IPS-15b (cell line): Measurements from ENCODE around the gene PARD3B.

ENCODE experiments used
- H3K27me3 ChIP-seq: one replicate; pipeline ENCODE4 v1.6.1; 2013; ENCODE audit warnings: low read length; ENCODE audit not compliant: control insufficient read depth, insufficient read depth
- H3K36me3 ChIP-seq: one replicate; pipeline ENCODE4 v1.6.1; 2013; ENCODE audit warnings: low read length; ENCODE audit not compliant: control insufficient read depth, insufficient read depth
- H3K4me1 ChIP-seq: one replicate; pipeline ENCODE4 v1.6.1; 2013; ENCODE audit warnings: mild to moderate bottlenecking, low read length; ENCODE audit not compliant: control insufficient read depth, insufficient read depth
- H3K4me3 ChIP-seq: one replicate; pipeline ENCODE4 v1.5.1; 2013; ENCODE audit warnings: low read depth, low read length
- H3K9ac ChIP-seq: one replicate; pipeline ENCODE4 v1.6.1; 2013; ENCODE audit warnings: low read depth, mild to moderate bottlenecking, low read length
- H3K9me3 ChIP-seq: one replicate; pipeline ENCODE4 v1.6.1; 2013; ENCODE audit warnings: mild to moderate bottlenecking, low read length; ENCODE audit not compliant: control insufficient read depth, insufficient read depth

The PARD3B gene

DNA sequence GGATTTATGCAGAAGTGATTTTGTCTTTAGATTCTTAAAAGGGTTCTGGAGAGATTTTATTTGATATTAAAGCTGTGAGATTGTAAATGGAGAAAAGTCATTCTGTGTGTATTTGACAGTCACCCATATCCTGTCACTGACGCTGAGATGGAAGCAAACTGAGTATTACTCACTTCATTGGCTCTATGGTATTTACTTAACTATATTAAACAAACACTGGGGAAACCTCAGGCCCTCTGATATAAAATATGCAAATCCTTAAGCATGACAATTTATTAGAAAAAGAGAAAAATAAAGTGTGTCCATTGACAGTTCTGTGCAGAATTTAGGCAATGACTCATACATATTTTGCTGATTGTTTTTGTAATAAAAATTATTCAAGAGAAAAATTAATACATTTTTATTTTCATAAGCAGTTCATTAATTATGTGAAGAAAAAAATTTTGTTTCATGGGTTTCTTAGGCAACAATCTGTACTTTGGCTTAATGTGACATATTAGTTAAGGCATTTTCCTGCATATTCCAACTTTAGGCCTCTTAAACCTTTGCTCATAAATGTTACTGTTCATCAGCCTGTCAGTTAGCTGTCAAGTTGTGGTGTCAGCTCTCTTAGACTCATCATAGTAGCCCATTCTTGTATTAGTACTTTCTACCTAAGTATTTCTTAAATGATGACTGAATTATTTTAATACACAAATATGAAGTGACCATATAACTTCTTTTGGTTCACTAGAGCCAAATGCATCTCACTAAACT, 99.9 kb downstream of the PARD3B start:
- Histone ChIP-seq H3K27me3 (no peaks in the 10 kb centered on the region), H3K4me1 (no peaks in the 10 kb centered on the region), H3K9me3 (no peaks in the 10 kb centered on the region), H3K4me3 (no peak overlapping the region), H3K9ac (no peak overlapping the region), H3K36me3 (no peaks in the 10 kb centered on the region)

DNA sequence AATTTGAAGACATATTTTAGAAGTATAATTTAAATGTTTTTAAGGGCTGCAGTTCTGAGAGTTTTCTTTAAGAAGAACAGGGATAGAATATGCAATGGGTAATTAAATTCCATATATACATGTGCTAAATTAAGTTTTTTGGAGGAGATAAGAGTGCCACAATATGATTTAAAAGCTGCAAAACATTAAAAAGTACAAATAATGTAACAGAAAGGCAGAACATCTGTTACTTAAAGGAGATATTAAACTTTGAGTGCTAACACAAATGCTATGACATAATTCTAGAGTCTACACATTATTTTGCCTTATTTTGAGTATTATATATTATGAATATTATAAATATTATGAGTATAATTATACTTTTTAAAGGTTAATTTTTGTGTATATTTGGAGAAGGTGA, 102.4 kb downstream of the PARD3B start:
- Histone ChIP-seq H3K36me3 (no peaks in the 10 kb centered on the region), H3K9me3 (no peaks in the 10 kb centered on the region), H3K27me3 (no peaks in the 10 kb centered on the region), H3K4me3 (no peak overlapping the region), H3K4me1 (no peaks in the 10 kb centered on the region), H3K9ac (no peak overlapping the region)

DNA sequence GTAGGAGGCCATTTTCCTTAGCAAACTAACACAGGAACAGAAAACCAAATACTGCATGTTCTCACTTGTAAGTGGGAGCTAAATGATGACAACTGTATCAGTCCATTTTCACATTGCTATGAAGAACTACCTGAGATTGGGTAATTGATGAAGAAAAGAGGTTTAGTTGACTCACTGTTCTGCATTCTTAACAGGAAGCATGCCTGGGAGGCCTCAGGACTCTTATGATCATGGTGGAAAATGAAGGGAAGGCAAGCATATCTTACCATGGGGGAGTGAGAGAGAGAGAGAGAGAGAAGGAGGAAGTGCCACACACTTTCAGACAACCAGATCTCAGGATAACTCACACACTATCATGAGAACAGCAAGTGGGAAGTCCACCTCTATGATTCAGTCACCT, 105.3 kb downstream of the PARD3B start:
- no peaks in the 10 kb centered on the region for H3K9me3 ChIP-seq
- no peak overlapping the region for H3K4me3 ChIP-seq
- H3K4me1 ChIP-seq, result no peaks in the 10 kb centered on the region
- no peaks in the 10 kb centered on the region for H3K27me3 ChIP-seq
- H3K36me3 ChIP-seq, result no peaks in the 10 kb centered on the region
- no peak overlapping the region for H3K9ac ChIP-seq

DNA sequence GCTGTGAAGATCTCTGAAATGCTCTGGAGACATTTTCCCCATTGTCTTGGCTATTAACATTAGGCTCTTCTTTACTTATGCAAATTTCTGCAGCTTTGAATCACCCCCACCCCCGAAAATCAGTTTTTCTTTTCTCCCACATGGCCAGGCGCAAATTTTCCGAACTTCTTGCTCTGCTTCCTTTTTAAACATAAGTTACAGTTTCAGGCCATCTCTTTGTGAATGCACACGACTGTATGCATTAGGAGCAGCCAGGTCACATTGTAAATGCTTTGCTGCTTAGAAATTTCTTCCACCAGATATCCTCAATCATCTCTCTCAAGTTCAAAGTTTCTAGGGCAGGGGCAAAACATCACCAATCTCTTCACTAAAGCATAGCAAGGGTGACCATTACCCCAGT, 106.8 kb downstream of the PARD3B start:
- Histone ChIP-seq H3K9ac (no peak overlapping the region), H3K4me1 (no peaks in the 10 kb centered on the region), H3K27me3 (no peaks in the 10 kb centered on the region), H3K4me3 (no peak overlapping the region), H3K9me3 (no peaks in the 10 kb centered on the region), H3K36me3 (no peaks in the 10 kb centered on the region)

DNA sequence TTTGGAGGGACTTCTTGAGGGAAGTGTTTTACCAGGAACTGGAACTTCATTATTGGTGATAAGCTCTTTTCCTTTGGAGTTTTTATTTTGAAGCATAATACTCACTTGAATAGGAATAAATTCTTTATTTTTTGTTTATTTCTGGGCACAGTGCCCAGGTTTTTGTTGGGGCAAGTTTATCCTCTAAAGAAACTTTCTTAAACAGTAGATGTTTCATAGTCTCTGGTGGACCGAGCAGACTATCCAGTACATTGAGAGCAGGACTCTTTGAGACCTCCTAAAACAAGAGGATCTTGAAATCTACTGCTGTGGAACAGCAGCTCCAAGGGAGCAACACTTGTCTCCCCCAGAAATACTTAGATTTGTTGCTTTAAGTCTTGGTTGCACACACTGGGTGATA, 109.4 kb downstream of the PARD3B start:
- Histone ChIP-seq H3K4me1 (no peaks in the 10 kb centered on the region), H3K9ac (no peak overlapping the region), H3K36me3 (no peaks in the 10 kb centered on the region), H3K9me3 (no peaks in the 10 kb centered on the region), H3K4me3 (no peak overlapping the region), H3K27me3 (no peaks in the 10 kb centered on the region)

DNA sequence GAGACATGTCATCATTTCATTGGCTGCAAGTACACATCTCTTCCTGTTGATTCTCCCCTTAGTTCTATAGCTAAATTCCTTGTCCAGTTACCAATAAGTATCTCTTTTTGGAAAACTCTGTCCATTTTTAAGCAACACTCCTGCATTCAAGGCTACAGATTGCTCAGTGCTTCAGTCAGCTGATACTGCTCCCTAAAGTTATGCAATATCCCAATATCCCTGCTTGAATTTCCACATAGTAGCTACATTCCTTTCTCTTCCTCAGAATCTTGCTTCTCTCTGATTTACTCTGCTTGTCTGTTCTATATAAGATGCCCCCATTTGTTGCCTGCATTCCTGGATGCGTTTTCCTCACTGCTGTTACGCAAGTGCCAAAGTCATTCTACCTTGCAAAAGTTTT, 109.8 kb downstream of the PARD3B start:
- no peak overlapping the region for H3K4me3 ChIP-seq
- no peaks in the 10 kb centered on the region for H3K27me3 ChIP-seq
- H3K9ac ChIP-seq, result no peak overlapping the region
- H3K4me1 ChIP-seq, result no peaks in the 10 kb centered on the region
- H3K36me3 ChIP-seq, result no peaks in the 10 kb centered on the region
- H3K9me3 ChIP-seq, result no peaks in the 10 kb centered on the region

DNA sequence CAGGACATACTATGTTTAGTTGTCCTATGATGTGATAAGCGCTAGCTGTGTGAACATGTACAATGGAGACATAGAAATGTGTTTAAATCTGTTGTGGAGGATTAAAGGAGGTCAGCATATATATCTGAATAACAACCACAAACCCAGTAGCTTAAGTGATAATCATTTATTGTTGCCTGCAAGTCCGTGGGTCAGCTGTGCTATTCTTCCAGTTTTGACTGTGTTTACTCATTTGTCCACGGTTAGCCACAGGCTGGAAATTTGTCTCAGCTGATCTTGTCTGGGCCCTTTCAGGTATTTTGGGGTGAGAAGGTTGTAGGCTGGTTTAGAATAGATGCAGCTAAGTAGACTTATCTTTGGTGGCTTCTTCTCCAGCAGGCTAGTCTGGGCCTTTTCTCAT, 110.4 kb downstream of the PARD3B start:
- Histone ChIP-seq H3K4me3 (no peak overlapping the region), H3K9me3 (no peaks in the 10 kb centered on the region), H3K4me1 (no peaks in the 10 kb centered on the region), H3K27me3 (no peaks in the 10 kb centered on the region), H3K9ac (no peak overlapping the region), H3K36me3 (no peaks in the 10 kb centered on the region)

DNA sequence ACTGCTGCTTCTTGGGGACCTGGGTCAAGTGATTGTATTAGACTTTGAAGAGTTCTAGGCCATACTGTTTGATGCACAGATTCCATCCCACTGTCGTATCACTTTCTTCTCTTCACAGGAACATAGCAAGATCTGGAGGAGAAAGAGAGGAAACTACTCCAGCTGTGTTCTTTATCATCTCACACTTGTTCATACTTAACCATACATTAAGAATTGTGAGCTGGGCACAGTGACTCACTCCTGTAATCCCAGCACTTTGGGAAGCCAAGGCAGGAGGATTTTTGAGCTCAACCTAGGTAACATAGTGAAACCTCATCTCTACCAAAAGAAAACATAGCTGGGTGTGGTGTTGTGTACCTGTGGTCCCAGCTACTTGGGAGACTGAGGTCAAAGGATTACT, 111.7 kb downstream of the PARD3B start:
- H3K27me3 ChIP-seq, result no peaks in the 10 kb centered on the region
- no peak overlapping the region for H3K9ac ChIP-seq
- no peaks in the 10 kb centered on the region for H3K4me1 ChIP-seq
- H3K9me3 ChIP-seq, result no peaks in the 10 kb centered on the region
- H3K36me3 ChIP-seq, result no peaks in the 10 kb centered on the region
- no peak overlapping the region for H3K4me3 ChIP-seq

DNA sequence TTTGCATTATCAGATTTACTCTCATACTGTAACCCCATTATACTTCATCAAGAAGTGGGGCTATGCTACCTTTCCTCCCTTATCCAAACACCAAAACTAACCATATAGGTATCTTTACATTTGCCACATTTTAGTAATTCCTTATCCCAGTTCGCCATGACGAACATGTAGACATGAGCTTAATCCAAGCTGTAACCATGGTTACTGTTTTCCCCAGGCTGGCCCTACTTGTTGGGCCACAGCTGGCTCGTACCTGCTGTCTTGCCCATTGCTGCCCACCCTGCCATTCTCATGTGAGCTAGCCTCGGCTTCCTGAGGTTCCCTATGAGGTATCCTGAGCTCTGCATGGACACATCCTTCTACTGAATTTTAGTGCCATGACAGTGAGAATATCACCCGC, 117.7 kb downstream of the PARD3B start:
- Histone ChIP-seq H3K36me3 (no peaks in the 10 kb centered on the region), H3K27me3 (no peaks in the 10 kb centered on the region), H3K9me3 (no peaks in the 10 kb centered on the region), H3K4me1 (no peaks in the 10 kb centered on the region), H3K4me3 (no peak overlapping the region), H3K9ac (no peak overlapping the region)

DNA sequence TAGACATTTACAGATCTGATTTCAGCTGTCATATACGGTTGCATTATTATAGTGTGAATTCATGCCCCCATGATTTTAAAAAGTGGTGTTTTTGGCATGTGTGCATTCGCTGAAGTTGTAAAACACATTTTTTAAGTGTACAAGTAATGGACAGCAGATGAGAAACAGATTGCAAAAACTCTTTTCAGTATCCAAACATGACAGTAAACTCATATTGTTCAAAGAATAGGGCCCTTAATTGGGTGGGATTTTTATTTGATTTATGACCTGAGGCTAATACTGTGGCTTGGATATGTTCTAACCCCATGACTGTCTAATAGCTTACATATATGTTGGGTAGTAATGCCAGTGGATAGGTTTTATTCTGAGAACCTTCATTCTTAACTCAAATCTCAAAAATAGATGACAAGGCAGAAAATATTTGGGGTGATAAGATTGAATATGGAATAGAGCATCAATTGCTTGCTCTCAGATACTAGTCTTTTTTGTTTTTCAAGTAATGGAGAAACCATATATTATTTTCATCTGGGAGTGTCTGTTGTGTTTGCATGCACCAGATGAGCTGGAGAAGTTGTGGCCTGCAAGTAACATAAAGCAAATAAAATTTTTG, 118.6 kb downstream of the PARD3B start:
- H3K9me3 ChIP-seq, result no peaks in the 10 kb centered on the region
- H3K36me3 ChIP-seq, result no peaks in the 10 kb centered on the region
- H3K27me3 ChIP-seq, result no peaks in the 10 kb centered on the region
- no peak overlapping the region for H3K9ac ChIP-seq
- no peaks in the 10 kb centered on the region for H3K4me1 ChIP-seq
- H3K4me3 ChIP-seq, result no peak overlapping the region

DNA sequence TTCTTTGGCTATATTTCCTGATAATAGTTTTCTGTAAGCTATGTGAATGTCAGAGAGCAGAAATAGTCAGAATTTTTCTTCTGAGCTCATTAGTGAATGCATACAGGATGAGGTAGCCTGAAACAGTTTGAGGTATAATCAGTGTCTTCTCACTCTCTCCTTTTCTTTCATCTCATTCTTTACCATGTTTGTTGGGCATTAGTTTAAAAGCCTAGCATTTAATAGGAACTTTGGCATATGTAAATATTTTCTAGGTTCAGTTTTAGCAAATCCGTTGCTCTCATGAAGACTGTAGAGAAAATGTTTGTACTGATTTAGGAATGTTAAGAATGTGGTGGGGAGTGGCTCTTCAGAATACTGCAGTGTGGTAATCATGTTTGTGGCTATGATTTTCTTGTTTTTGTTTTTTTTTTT, 119.4 kb downstream of the PARD3B start:
- Histone ChIP-seq H3K4me3 (no peak overlapping the region), H3K9ac (no peak overlapping the region), H3K27me3 (no peaks in the 10 kb centered on the region), H3K9me3 (no peaks in the 10 kb centered on the region), H3K36me3 (no peaks in the 10 kb centered on the region), H3K4me1 (no peaks in the 10 kb centered on the region)

DNA sequence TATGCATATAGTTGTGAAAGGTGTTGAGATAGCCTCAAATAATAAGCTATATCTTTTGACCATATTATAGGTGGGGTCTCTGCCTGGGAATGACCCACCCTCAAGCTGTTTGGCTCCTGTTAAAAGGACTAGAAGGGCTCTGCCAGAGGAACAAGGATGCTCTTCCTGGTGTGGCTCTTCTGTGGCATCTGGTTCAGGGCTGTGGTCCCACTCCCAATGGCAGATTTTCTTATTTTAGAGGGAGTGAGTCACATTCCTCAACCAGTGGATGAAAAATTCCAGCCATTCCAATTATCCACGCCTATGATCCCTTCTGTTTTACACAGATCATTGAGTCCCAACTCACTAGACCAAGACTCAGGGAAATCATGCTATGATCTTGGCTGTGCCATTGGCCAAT, 119.9 kb downstream of the PARD3B start:
- Histone ChIP-seq H3K36me3 (no peaks in the 10 kb centered on the region), H3K9ac (no peak overlapping the region), H3K4me3 (no peak overlapping the region), H3K9me3 (no peaks in the 10 kb centered on the region), H3K27me3 (no peaks in the 10 kb centered on the region), H3K4me1 (no peaks in the 10 kb centered on the region)
